ENCODE results near the gene CTBP2.

- TF ChIP-seq HDGF (IDR thresholded peaks at IDR 0.05; ENCODE audit: borderline replicate concordance) (no peak), NFRKB (IDR thresholded peaks at IDR 0.05) (no peak), TARDBP (IDR thresholded peaks at IDR 0.05) (no peak), SP1 (IDR thresholded peaks at IDR 0.05) (no peak), BHLHE40 (IDR thresholded peaks at IDR 0.05; ENCODE audit: borderline replicate concordance) (no peak)
Measured at GRCh38 chr10:125008689-125009638, 151.4 kb downstream of the CTBP2 start.
